HG03175 (cell line): ENCODE measurements around the gene UPK3BL2.
"Not testable (repeated sequence)": the region's sequence is repeated elsewhere in the genome, so short reads cannot be mapped to it uniquely, and the experiment has no call there.

Experiments
- ATAC-seq: cut with Tn5 transposase; IDR thresholded peaks from one replicate; pipeline ENCODE4 v1.9.1; 2021; ENCODE audit warnings: mild to moderate bottlenecking, moderate library complexity; ENCODE audit not compliant: unreplicated experiment

UPK3BL2 gene, protein sequence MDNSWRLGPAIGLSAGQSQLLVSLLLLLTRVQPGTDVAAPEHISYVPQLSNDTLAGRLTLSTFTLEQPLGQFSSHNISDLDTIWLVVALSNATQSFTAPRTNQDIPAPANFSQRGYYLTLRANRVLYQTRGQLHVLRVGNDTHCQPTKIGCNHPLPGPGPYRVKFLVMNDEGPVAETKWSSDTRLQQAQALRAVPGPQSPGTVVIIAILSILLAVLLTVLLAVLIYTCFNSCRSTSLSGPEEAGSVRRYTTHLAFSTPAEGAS

DNA sequence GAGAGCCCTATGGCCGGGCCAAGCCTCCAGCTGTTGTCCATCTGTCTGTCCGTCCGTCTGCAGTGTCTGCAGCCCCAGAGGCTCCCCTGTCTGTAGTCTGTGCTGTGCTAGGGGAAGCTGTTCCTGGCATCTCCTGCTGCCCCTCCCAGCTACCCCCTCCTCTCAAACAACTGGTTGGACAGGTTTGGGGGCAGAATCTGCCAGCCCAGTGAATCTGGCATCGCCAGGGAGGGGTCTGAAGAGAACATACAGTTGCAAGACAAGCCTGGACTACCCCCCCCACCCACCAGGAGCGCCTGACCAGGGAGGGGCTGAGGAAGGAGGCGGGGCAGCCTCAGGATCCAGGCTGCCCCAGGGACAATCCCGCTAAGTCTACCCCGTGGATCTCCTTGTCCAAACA is at the start of gene UPK3BL2:
TSS of gene UPK3BL2 (minus strand) at position 101 of the 400 bp plus-strand sequence. CDS start at position 41, 60 bp downstream.
- ATAC-seq = not testable (repeated sequence)

DNA sequence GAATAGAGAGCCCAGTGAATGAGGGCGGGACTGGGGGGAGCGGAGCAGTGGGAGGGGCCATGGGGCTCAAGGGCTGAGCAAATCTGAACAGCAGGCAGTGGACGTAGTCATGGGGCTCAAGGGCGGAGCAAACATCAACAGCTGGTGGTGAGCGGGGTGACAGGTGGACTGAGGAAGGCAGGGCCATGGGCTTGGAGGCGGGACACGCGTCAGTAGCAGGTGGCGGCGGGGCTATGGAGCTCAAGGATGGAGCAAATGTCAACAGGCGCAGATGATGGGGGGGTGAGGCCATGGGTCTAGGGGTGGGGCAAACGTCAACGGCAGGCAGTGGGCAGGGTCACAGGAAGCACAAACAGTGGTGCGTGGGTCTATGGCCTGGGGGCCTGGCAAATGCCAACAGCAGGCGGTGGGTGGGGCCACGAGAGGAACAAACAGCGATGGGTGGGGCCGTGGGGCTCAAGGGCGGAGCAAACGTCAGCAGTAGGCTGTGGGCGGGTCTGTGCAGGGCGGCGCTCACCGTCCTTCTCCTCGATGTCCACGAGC is 49.1 kb upstream of the UPK3BL2 start:
- peak; percentile 56 for ATAC-seq

DNA sequence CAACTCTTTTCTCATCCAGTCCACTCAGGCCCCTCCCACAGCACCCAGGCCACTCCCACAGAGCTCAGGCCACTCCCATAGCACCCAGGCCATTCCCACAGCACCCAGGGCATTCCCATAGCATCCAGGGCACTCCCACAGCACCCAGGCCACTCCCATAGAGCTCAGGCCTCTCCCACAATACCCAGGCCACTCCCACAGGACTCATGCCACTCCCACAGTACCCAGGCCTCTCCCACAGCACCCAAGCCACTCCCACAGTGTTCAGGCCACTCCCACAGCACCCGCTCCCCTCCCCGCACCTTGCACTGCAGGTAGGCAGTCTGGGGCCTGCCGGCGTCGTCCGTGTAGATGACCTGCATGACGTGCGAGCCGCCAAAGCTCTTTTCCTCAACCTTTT is 46.4 kb upstream of the UPK3BL2 start:
- peak; percentile 39 for ATAC-seq

DNA sequence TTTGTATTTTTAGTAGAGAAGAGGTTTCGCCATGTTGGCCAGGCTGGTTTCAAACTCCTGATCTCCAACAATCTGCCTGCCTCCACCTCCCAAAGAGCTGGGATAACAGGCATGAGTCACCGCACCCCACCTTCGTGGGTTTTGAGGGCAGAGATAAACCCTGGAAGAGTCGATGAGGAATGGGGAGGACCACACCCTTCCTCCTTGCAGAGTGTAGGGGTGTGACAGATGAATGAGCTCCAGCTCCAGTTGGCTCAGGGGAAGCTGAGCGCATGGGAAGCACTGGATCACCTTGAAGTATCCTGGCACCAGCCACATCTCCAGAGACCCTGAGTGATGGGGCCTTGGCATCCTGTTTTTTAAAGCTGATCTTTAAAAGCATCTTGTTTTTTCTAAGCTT is 40.0 kb upstream of the UPK3BL2 start:
- not testable (repeated sequence) for ATAC-seq

DNA sequence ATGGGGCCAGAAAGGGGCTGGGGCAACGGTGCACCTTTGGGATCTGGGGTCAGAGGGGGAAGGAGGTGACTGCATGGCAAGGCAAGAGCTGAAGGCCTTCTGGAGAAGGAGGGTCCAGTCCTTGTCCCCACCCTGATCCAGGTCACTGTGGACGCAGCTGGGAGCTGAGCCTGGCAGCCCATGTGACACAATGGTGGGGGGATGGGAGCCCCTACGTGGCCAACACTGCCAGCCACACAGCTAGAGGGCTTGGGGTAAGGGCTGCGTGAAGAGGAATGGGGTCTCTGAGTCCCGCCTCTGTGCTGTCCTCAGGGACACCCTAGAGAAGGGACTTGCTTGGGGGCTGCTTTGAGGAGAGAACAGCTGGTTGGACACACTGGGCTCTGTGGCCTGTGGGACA is 38.2 kb upstream of the UPK3BL2 start:
- not testable (repeated sequence) for ATAC-seq

DNA sequence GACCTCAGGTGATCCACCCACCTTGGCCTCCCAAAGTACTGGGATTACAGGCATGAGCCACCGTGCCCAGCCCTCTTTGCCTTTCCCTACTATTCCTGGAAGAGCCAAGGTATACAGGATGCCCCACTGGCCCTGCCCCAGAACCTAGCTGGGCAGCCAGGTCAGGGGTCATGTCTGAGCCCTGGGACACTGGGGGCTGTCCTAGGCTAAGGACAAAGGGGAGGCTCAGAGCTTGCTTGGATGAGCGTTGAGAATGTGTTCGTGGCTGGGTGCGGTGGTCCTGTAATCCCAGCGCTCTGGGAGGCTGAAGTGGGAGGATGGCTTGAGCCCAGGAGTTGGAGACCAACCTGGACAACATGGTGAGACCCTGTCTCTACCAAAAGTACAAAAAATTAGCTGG is 35.0 kb upstream of the UPK3BL2 start:
- not testable (repeated sequence) for ATAC-seq

DNA sequence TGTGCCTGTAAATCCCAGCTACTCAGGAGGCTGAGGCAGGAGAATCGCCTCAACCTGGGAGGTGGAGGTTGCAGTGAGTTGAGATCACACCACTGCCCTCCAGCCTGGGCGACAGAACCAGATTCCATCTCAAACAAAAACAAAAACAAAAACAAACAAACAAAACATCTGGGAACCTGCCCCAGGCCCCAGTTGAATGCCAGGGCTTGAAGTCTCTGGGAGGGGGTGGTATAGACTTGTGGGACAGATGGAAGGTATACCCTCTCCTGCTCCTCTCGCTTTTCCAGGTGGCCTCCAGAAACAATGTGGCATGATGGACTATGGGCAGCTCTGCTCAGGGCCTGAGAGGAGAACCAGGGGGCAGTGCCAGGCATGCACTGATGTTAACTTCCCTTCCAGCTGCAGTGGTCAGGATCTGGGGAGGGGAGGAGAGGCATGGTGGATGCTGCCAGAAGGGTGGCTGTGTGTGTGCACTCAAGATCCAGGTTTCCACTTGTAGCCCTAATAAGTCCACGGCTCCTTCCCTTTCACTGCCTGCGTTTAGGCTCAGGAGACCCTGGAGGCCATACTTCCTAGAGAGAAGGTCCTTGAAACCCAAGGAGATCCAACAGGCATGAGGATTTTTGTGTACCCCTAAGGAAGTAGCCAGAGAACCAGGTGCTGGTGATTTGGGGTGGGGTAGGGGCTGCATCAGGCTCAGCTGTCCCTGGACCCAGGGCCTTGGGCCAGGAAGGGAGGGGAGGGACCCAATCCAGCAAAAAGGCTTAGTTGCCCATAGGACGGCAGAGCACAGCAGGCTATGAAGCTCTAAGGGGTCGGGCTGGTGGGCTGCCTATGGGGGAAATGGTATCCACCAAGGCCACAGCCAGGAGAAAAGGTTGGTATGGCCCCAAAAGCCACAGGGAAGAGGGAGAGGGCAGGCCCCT is 34.1 kb upstream of the UPK3BL2 start:
- not testable (repeated sequence) for ATAC-seq

DNA sequence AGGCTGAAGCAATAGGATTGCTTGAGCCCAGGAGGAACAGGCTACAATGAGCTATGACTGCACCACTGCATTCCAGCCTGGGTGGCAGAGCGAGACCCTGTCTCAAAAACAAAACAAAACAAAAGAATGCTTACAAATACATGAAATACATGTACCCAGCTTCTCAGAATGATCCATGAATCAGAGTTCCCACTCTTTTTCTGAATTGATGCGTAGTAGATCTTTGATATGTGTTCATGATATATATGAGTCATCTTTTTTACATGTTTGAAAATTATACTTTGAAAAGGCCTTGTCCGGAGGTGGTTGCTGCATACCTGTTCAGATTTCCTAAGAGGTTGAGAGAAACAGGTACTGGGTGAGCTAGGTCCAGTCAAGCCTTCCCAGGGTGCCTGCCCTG is 32.9 kb upstream of the UPK3BL2 start:
- not testable (repeated sequence) for ATAC-seq

DNA sequence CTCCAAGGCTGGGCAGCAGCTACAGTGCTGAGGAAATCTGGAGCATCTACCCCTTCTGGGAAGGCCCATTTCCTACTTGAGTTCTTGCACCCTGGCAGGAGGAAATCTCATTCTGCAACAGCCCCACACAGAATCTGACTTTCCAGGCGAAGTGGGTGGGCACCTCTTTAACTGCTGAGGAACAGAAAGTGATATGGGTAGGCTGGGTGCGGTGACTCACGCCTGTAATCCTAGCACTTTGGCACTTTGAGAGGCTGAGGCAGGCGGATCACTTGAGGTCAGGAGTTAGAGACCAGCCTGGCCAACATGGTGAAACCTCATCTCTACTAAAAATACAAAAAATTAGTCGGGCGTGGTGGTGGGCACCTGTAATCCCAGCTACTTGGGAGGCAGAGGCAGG is 31.1 kb upstream of the UPK3BL2 start:
- not testable (repeated sequence) for ATAC-seq

DNA sequence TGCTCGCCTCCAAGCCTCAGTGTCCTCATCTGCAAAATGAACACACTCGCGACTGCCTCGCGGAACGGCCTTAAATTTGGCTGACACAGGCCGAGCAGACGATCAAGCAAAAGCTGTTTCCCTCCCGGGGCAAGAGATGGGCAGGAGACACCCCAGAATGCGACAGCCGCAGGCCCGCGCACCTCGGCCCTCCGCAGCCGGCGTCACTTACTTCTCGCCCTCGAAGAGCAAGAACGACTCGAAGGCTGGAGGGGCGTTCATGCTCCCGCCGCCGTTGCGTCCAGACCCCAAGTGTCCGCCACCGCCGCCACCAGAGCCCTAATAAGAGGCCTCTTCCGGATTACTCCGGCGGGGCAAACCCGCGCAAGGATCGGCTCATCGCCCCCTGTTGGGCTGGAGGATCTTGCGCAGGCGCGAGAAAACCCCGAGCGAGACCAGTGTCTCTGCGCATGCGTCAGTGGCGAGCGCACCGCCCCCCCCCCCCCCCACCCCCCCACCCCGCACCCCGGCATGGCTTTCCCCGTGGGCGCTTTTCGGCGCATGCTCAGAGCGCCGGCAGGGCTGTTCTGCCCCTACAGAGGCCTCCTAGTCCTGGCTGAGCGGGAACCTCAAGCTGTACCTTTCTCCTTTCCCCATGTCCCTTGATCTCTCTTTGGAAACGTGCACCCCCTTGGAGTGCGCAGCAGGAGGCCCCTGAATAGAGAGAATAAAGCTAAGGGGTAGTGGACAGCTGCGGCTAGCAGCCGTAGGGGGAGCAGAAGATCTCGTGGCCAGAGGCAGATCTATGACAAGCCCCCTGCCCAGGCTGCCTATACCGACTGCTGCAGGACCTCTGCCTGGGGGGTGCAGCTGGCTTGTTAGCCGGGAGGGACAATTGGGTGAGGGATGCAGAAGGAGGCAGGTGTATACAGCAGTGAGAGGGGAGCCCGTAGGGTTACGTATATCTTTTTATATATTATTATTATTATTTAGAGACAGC is 29.1 kb upstream of the UPK3BL2 start, which contains the start of gene POLR2J3:
TSS of gene POLR2J3 (minus strand) at position 323 of the 979 bp plus-strand sequence. CDS start at position 261, 62 bp downstream.
- peak; percentile 96 for ATAC-seq

DNA sequence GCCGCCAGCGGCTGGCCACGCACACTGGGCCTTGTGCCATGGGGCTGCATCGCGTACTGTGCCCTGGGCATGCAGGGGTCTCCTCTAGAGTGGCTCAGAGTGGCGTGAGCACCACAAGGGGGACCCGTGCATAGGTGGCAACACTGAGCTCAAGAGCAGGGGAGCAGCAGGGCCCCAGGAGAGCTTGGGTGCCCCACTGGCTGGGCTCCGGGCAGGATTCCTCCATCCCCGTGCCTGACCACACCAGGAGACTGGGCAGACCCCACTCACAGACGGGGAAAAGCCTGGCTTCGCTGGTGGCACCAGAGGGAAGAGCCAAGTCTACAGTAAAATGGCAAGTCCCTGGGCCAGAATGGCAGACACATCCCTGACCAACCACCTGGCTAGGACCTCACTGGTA is 25.1 kb upstream of the UPK3BL2 start:
- ATAC-seq = not testable (repeated sequence)

DNA sequence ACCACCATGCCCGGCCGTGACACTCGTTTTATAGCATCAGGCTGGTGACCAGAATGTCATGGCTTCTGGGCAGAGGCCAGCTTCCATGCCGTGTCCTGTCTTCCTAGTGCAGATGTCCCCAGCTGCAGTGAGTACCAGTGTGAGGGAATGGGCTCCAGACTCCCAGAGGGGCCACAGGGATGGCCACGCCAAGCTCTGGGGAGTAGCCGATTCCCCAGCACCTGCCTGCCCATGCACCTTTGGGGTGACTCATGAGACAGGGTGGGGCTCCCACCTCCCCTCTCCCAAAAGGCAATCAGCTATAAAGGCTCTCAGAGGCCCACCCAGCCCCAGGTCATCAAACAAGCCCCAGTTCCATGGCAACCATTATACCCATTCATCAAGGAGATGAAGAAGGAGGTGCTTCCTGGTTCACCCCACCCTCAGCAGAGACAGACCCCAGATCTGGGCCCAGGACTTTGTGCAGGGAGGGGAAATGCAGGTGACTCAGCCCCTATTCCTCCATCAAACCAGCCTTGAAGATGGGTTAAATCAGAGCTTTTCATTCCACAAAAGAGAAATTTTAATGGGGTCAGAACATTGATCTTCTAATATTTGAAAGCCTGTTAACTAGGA is 7.4 kb upstream of the UPK3BL2 start, which contains the start of gene SPDYE2:
TSS of gene SPDYE2 (plus strand) at position 419 of the 615 bp plus-strand sequence. CDS start 2,030 bp downstream, outside the sequence.
- ATAC-seq = not testable (repeated sequence)

DNA sequence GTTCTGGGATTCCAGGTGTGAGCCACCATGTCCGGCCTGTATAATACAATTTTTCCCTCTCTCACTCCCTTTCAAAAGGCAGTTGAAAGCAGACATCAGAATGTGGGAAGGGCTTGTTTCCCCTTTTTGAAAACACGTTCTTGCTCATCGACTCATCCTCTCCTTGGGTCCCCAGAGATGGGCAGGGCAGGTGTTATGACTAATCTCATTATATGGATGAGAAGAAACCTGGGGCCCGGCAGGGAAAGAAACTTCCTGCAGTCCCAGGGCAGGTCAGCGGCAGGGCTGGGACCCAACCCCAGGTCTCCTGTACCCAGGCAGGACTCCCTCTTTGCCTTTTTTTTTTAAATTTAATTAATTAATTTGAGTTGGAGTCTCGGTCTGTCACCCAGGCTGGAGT is 2.9 kb upstream of the UPK3BL2 start:
- ATAC-seq = peak; percentile 86

DNA sequence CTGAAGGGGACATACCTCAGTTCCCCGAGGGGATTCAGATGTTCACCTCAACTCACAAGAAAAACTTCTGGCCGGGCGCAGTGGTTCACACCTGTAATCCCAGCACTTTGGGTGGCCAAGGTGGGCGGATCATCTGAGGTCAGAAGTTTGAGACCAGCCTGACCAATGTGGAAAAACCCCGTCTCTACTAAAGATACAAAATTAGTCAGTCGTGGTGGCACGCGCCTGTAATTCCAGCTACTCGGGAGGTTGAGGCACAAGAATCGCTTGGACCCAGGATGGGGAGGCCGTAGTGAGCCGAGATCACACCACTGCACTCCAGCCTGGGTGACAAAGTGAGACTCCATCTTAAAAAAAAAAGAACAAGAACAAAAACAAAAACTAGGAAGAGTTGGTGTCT is 1.8 kb upstream of the UPK3BL2 start:
- ATAC-seq = not testable (repeated sequence)

DNA sequence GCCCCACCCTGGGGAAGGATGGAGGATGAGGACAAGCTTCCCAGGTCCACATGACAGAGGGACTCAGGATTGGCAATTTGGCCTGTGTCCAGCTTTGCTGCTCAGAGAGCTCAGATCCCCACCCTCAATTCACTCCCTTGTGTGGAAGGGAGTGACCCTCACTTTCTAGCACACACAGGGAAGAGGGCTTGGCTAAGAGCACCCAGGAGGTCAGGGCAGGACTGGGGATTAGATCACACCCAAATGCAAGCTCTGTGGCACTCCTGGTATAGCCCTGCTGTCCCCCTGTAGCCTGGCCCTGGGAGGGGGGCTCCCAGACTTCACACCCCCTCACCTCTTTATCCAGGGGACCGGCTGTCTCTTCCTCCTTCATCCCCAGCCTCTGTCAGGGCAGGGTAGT is 876 bp upstream of the UPK3BL2 start:
- ATAC-seq = not testable (repeated sequence)

DNA sequence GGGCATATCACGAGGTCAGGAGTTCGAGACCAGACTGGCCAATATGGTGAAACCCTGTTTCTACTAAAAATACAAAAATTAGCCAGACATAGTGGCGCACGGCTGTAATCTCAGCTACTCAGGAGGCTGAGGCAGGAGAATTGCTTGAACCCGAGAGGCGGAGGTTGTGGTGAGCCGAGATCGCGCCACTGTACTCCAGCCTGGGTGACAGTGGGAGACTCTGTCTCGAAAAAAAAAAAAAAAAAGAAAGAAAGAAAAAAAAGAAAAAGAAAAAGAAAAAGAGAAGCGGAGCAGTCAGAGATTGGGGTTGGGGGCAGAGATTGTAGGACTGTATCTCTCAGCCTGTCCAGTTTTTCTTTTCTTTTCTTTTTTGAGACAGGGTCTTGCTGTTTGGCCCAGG is 725 bp downstream of the UPK3BL2 start:
- not testable (repeated sequence) for ATAC-seq

DNA sequence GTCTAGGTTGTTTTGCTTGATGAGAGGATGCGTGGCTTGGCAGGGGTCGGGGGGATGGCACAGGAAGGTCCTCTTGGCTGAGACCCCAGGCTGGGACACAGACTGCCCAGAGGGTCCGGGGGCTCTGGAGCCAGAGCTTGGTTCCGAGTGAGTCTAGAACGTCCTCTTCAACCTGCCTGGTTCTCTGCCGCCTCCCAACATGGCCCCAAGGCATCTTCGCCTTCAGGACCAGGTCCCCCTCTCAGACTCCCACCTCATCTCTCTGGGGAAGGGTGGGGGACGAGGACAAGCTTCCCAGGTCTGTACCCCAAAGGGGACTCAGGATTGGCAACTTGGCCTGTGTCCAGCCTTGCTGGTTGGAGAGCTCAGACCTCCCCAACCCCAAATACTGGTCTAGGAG is 1.4 kb downstream of the UPK3BL2 start:
- not testable (repeated sequence) for ATAC-seq

DNA sequence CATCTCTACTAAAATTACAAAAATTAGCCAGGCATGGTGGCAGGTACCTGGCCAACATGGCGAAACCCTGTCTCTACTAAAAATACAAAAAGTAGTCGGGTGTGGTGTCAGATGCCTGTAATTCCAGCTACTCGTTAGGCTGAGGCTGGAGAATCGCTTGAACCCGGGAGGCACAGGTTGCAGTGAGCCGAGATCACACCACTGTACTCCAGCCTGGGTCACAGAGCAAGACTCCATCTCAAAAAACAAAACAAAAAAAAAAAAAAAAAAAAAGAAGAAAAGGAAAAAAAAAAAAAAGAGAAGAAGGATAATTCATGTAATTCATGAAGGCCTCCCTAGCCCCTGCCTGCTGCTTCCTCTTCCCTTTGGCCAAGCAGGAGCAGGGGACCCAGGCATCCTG is 2.9 kb downstream of the UPK3BL2 start:
- not testable (repeated sequence) for ATAC-seq

DNA sequence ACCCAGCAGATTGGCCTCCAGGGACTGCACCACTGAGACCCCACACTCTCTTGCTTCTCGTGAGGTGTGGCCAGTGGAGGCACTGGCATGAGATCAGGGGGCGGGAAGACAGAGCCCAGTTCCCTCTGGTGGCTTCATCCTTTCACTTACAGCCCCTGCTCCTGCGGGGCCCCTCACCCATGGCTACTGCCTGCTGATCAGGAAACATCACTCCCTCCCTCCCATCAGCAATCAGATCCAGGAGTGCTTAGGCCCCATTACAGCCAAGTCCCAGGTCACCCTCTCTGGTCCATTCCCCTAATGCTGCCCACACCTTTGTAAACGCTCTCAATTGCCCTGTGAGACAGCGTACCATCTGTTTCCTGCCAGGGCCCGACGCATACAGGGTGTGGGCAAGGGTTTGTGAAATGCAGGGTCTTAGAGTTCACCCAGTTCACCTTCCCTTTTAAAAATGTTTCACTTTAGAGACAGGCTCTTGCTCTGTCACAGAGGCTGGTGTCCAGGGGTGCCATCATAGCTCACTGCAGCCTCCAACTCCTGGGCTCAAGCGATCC is 8.4 kb downstream of the UPK3BL2 start:
- not testable (repeated sequence) for ATAC-seq
